T-helper 2 cell treated with Interferon-gamma antibody and Interleukin-4, amounts not matched to agents 5 μg/mL and 100 μg/mL, for 36 hours (primary cell): ENCODE measurements around the gene ZNF827.

Experiments
- DNase-seq: peaks from one replicate; pipeline ENCODE4 v3.0.0; 2021; ENCODE audit warnings: low spot score
- H3K27ac Mint-ChIP-seq: one replicate; pipeline ENCODE4 v1.8.0; 2021; ENCODE audit warnings: mild to moderate bottlenecking, mixed read lengths
- H3K27me3 Mint-ChIP-seq: one replicate; pipeline ENCODE4 v1.8.0; 2021; ENCODE audit warnings: low read depth, mixed read lengths
- H3K36me3 Mint-ChIP-seq: one replicate; pipeline ENCODE4 v1.8.0; 2021; ENCODE audit warnings: low read depth, mixed read lengths
- H3K4me1 Mint-ChIP-seq: one replicate; pipeline ENCODE4 v1.8.0; 2021; ENCODE audit warnings: low read depth, mixed read lengths
- H3K4me3 Mint-ChIP-seq: one replicate; pipeline ENCODE4 v1.8.0; 2022; ENCODE audit warnings: mild to moderate bottlenecking, moderate library complexity, mixed read lengths
- H3K9me3 Mint-ChIP-seq: one replicate; pipeline ENCODE4 v1.8.0; 2021; ENCODE audit warnings: mixed read lengths

ZNF827 gene

GRCh38 chr4:145920205-145920604 lies 18.4 kb downstream of the ZNF827 start:
- Mint-ChIP-seq H3K9me3 (peaks cover 8% of the 10 kb centered on the region), H3K4me3 (no peak overlapping the region), H3K36me3 (peaks cover 27% of the 10 kb centered on the region), H3K27ac (no peak overlapping the region), H3K4me1 (peaks cover 14% of the 10 kb centered on the region), H3K27me3 (no peaks in the 10 kb centered on the region)
- no peak for DNase-seq

GRCh38 chr4:145912376-145912775 lies 26.2 kb downstream of the ZNF827 start:
- Mint-ChIP-seq H3K27me3 (no peaks in the 10 kb centered on the region), H3K4me3 (no peak overlapping the region), H3K4me1 (peaks cover 2% of the 10 kb centered on the region), H3K27ac (no peak overlapping the region), H3K36me3 (peaks cover 13% of the 10 kb centered on the region), H3K9me3 (peaks cover 4% of the 10 kb centered on the region)
- no peak for DNase-seq

GRCh38 chr4:145909773-145910172 lies 28.9 kb downstream of the ZNF827 start:
- Mint-ChIP-seq H3K27ac (no peak overlapping the region), H3K4me3 (no peak overlapping the region)

GRCh38 chr4:145909281-145909715 lies 29.3 kb downstream of the ZNF827 start:
- Mint-ChIP-seq H3K9me3 (no peaks in the 10 kb centered on the region), H3K36me3 (no peaks in the 10 kb centered on the region), H3K27me3 (no peaks in the 10 kb centered on the region), H3K4me1 (peaks cover 7% of the 10 kb centered on the region), H3K4me3 (no peak overlapping the region), H3K27ac (no peak overlapping the region)
- no peak for DNase-seq

More at GRCh38 chr4:145909773-145910172, 28.9 kb downstream of the ZNF827 start:
- Mint-ChIP-seq H3K27me3 (no peaks in the 10 kb centered on the region), H3K4me1 (peaks cover 7% of the 10 kb centered on the region), H3K36me3 (no peaks in the 10 kb centered on the region), H3K9me3 (no peaks in the 10 kb centered on the region)
- no peak for DNase-seq

- DNase-seq, result no peak
- no peak overlapping the region for H3K4me3 Mint-ChIP-seq
- H3K27ac Mint-ChIP-seq, result no peak overlapping the region
- peaks cover 9% of the 10 kb centered on the region for H3K4me1 Mint-ChIP-seq
- no peaks in the 10 kb centered on the region for H3K27me3 Mint-ChIP-seq
- H3K9me3 Mint-ChIP-seq, result no peaks in the 10 kb centered on the region
- H3K36me3 Mint-ChIP-seq, result peaks cover 2% of the 10 kb centered on the region
Measured at GRCh38 chr4:145907812-145908211, 30.8 kb downstream of the ZNF827 start.

GRCh38 chr4:145907390-145907789 lies 31.2 kb downstream of the ZNF827 start:
- no peak overlapping the region for H3K27ac Mint-ChIP-seq
- H3K36me3 Mint-ChIP-seq, result peaks cover 5% of the 10 kb centered on the region
- H3K27me3 Mint-ChIP-seq, result no peaks in the 10 kb centered on the region
- DNase-seq, result no peak
- H3K4me3 Mint-ChIP-seq, result no peak overlapping the region
- no peaks in the 10 kb centered on the region for H3K9me3 Mint-ChIP-seq
- peaks cover 9% of the 10 kb centered on the region for H3K4me1 Mint-ChIP-seq

- H3K9me3 Mint-ChIP-seq, result no peaks in the 10 kb centered on the region
- no peak overlapping the region for H3K27ac Mint-ChIP-seq
- peaks cover 9% of the 10 kb centered on the region for H3K4me1 Mint-ChIP-seq
- H3K4me3 Mint-ChIP-seq, result no peak overlapping the region
- no peaks in the 10 kb centered on the region for H3K27me3 Mint-ChIP-seq
- H3K36me3 Mint-ChIP-seq, result peaks cover 21% of the 10 kb centered on the region
- DNase-seq, result no peak
Measured at GRCh38 chr4:145904413-145905177, 34.0 kb downstream of the ZNF827 start.

- peaks cover 24% of the 10 kb centered on the region for H3K36me3 Mint-ChIP-seq
- no peaks in the 10 kb centered on the region for H3K9me3 Mint-ChIP-seq
- H3K4me1 Mint-ChIP-seq, result peaks cover 11% of the 10 kb centered on the region
- H3K27ac Mint-ChIP-seq, result no peak overlapping the region
- no peak overlapping the region for H3K4me3 Mint-ChIP-seq
- no peaks in the 10 kb centered on the region for H3K27me3 Mint-ChIP-seq
- DNase-seq, result no peak
Measured at GRCh38 chr4:145902522-145902921, 36.1 kb downstream of the ZNF827 start.

- H3K27ac Mint-ChIP-seq, result no peak overlapping the region
- H3K4me1 Mint-ChIP-seq, result peaks cover 23% of the 10 kb centered on the region
- H3K36me3 Mint-ChIP-seq, result peaks cover 26% of the 10 kb centered on the region
Measured at GRCh38 chr4:145899886-145900460, 38.6 kb downstream of the ZNF827 start.

GRCh38 chr4:145898926-145899531 lies 39.6 kb downstream of the ZNF827 start:
- H3K4me3 Mint-ChIP-seq, result no peak overlapping the region
- peaks cover 26% of the 10 kb centered on the region for H3K4me1 Mint-ChIP-seq
- no peak for DNase-seq
- peaks cover 26% of the 10 kb centered on the region for H3K36me3 Mint-ChIP-seq
- H3K27me3 Mint-ChIP-seq, result no peaks in the 10 kb centered on the region
- no peak overlapping the region for H3K27ac Mint-ChIP-seq
- no peaks in the 10 kb centered on the region for H3K9me3 Mint-ChIP-seq

More at GRCh38 chr4:145899886-145900460, 38.6 kb downstream of the ZNF827 start:
- Mint-ChIP-seq H3K27me3 (no peaks in the 10 kb centered on the region), H3K4me3 (no peak overlapping the region), H3K9me3 (no peaks in the 10 kb centered on the region)
- DNase-seq, result no peak

- H3K4me3 Mint-ChIP-seq, result no peak overlapping the region
- peaks cover 24% of the 10 kb centered on the region for H3K36me3 Mint-ChIP-seq
- peaks cover 27% of the 10 kb centered on the region for H3K4me1 Mint-ChIP-seq
- no peaks in the 10 kb centered on the region for H3K9me3 Mint-ChIP-seq
- no peak overlapping the region for H3K27ac Mint-ChIP-seq
- H3K27me3 Mint-ChIP-seq, result no peaks in the 10 kb centered on the region
- no peak for DNase-seq
Measured at GRCh38 chr4:145898466-145898865, 40.2 kb downstream of the ZNF827 start.

- no peak overlapping the region for H3K27ac Mint-ChIP-seq
- no peak for DNase-seq
- H3K4me1 Mint-ChIP-seq, result peaks cover 29% of the 10 kb centered on the region
- H3K4me3 Mint-ChIP-seq, result no peak overlapping the region
- H3K9me3 Mint-ChIP-seq, result no peaks in the 10 kb centered on the region
- H3K27me3 Mint-ChIP-seq, result no peaks in the 10 kb centered on the region
- H3K36me3 Mint-ChIP-seq, result peaks cover 11% of the 10 kb centered on the region
Measured at GRCh38 chr4:145895056-145895455, 43.6 kb downstream of the ZNF827 start.

GRCh38 chr4:145891958-145892357 lies 46.7 kb downstream of the ZNF827 start:
- Mint-ChIP-seq H3K4me3 (no peak overlapping the region), H3K36me3 (peaks cover 9% of the 10 kb centered on the region), H3K27ac (no peak overlapping the region), H3K27me3 (no peaks in the 10 kb centered on the region), H3K9me3 (no peaks in the 10 kb centered on the region), H3K4me1 (peaks cover 24% of the 10 kb centered on the region)
- DNase-seq, result no peak

GRCh38 chr4:145890689-145891088 lies 47.9 kb downstream of the ZNF827 start:
- Mint-ChIP-seq H3K9me3 (no peaks in the 10 kb centered on the region), H3K4me3 (no peak overlapping the region), H3K27ac (no peak overlapping the region), H3K4me1 (peaks cover 15% of the 10 kb centered on the region), H3K36me3 (peaks cover 15% of the 10 kb centered on the region), H3K27me3 (no peaks in the 10 kb centered on the region)
- DNase-seq, result no peak
